HepG2 (cell line): ENCODE data around the gene SLC2A10. TPM values are rescaled to one million over a fixed set of nuclear protein-coding genes. Genes with fewer than 3 reads are reported as not detected.

Experiments used
- ATRX ChIP-seq: sonication (generic); formaldehyde crosslinking; IDR thresholded peaks from 2 replicates; pipeline ENCODE4 v1.4.0; 2020; ENCODE audit warnings: missing genetic modification reagents, borderline replicate concordance
- CERS6 ChIP-seq: sonication (generic); formaldehyde crosslinking; IDR thresholded peaks from 2 replicates; pipeline ENCODE4 v1.5.0; 2020; ENCODE audit warnings: missing genetic modification reagents
- FOSL2 ChIP-seq: sonication (generic); formaldehyde crosslinking; IDR thresholded peaks from 2 replicates; pipeline ENCODE4 v1.4.0; 2020; ENCODE audit warnings: missing genetic modification reagents
- GFI1 ChIP-seq: sonication (generic); formaldehyde crosslinking; IDR thresholded peaks from 2 replicates; pipeline ENCODE4 v1.5.0; 2020; ENCODE audit warnings: missing genetic modification reagents, mild to moderate bottlenecking, borderline replicate concordance
- KDM2A ChIP-seq: sonication (generic); formaldehyde crosslinking; IDR thresholded peaks from 2 replicates; pipeline ENCODE4 v1.4.0; 2020; ENCODE audit warnings: low read depth, missing genetic modification reagents, borderline replicate concordance
- KDM3A ChIP-seq: IDR thresholded peaks from 2 replicates; pipeline ENCODE4 v1.6.1; 2018; ENCODE audit warnings: low read depth, missing compliant biosample characterization
- KMT2B ChIP-seq: IDR thresholded peaks from 2 replicates; pipeline ENCODE4 v1.6.1; 2016; ENCODE audit warnings: missing genetic modification reagents, missing compliant biosample characterization
- LRRFIP1 ChIP-seq: sonication (generic); formaldehyde crosslinking; conservative IDR thresholded peaks from 2 replicates; pipeline ENCODE4 v1.4.0; 2020; ENCODE audit warnings: missing genetic modification reagents
- PRMT3 ChIP-seq: sonication (generic); formaldehyde crosslinking; IDR thresholded peaks from 2 replicates; pipeline ENCODE4 v1.8.1; 2022; ENCODE audit warnings: low read depth, mild to moderate bottlenecking, moderate library complexity, missing genetic modification reagents, borderline replicate concordance
- RCOR2 ChIP-seq: IDR thresholded peaks from 2 replicates; pipeline ENCODE4 v1.6.1; 2016; ENCODE audit warnings: missing biosample characterization, missing genetic modification reagents
- TFDP2 ChIP-seq: sonication (generic); formaldehyde crosslinking; IDR thresholded peaks from 2 replicates; pipeline ENCODE4 v1.4.0; 2020; ENCODE audit warnings: missing genetic modification reagents
- ZBTB49 ChIP-seq: sonication (generic); formaldehyde crosslinking; IDR thresholded peaks from 2 replicates; pipeline ENCODE4 v1.4.0; 2020; ENCODE audit warnings: missing genetic modification reagents, borderline replicate concordance
- ZFP36L1 ChIP-seq: sonication (generic); formaldehyde crosslinking; IDR thresholded peaks from 2 replicates; pipeline ENCODE4 v1.8.0; 2022; ENCODE audit warnings: mild to moderate bottlenecking, missing genetic modification reagents, moderate library complexity
- ZNF10 ChIP-seq: sonication (generic); formaldehyde crosslinking; IDR thresholded peaks from 2 replicates; pipeline ENCODE4 v1.4.0; 2020; ENCODE audit warnings: mild to moderate bottlenecking, low read depth, missing genetic modification reagents, borderline replicate concordance
- ZNF251 ChIP-seq: sonication (generic); formaldehyde crosslinking; IDR thresholded peaks from 2 replicates; pipeline ENCODE4 v1.9.0; 2021; ENCODE audit warnings: mild to moderate bottlenecking, missing genetic modification reagents
- ZNF430 ChIP-seq: sonication (generic); formaldehyde crosslinking; IDR thresholded peaks from 2 replicates; pipeline ENCODE4 v1.9.0; 2021; ENCODE audit warnings: mild to moderate bottlenecking, missing genetic modification reagents
- ZNF564 ChIP-seq: sonication (generic); formaldehyde crosslinking; IDR thresholded peaks from 2 replicates; pipeline ENCODE4 v1.8.1; 2023; ENCODE audit warnings: mild to moderate bottlenecking, missing genetic modification reagents
- ZNF772 ChIP-seq: sonication (generic); formaldehyde crosslinking; IDR thresholded peaks from 2 replicates; pipeline ENCODE4 v1.5.0; 2020; ENCODE audit warnings: mild to moderate bottlenecking, missing genetic modification reagents
- polyA plus RNA-seq, 8 experiments: library from polyadenylated mRNA; depleted of rRNA in 3 of 8; stranded (reverse) in 7 of 8; unstranded in 1 of 8; fragments of >200 nt; fragmentation: Illumina TruSeq in 4 of 8; extraction: Trizol in 4 of 8; gene quantifications; 2 replicates each; pipeline versions ENCODE4 v1.2.1 to v1.2.3, GENCODE V29; 2011 to 2016; ENCODE audit warnings: low read depth in 4 of 8, missing spikeins in 1 of 8, mixed read lengths in 1 of 8; ENCODE audit not compliant: insufficient read depth in 1 of 8
- total RNA-seq, 5 experiments: library from RNA; depleted of rRNA; stranded (reverse); fragments of >200 nt; fragmentation: Illumina TruSeq; extraction: Trizol; gene quantifications; 2 replicates each; pipeline ENCODE4 v1.2.3, GENCODE V29; 2016; ENCODE audit warnings: low read depth in 1 of 5

SLC2A10 gene
- total and polyA plus RNA-seq, 2 of the 13 experiments (the other 11 are each of a cell fraction or from before 2014, with no cell fraction given) = 16.0 to 18.4 TPM

- no peak for TF ChIP-seq ATRX (CRISPR knock-in tag)
- peak; percentile 100 for TF ChIP-seq RCOR2 (CRISPR knock-in tag)
- TF ChIP-seq ZNF251 (CRISPR knock-in tag) = peak; percentile 67; the same call in 1 of the 2 replicates
- peak; percentile 95 for TF ChIP-seq KDM2A (CRISPR knock-in tag)
- TF ChIP-seq ZBTB49 (CRISPR knock-in tag) = peak; percentile 83; the same call in 1 of the 2 replicates
- TF ChIP-seq LRRFIP1 (CRISPR knock-in tag) = no peak
- peak; percentile 90 for TF ChIP-seq TFDP2 (CRISPR knock-in tag)
- TF ChIP-seq FOSL2 (CRISPR knock-in tag) = peak; percentile 96
- TF ChIP-seq ZNF430 (CRISPR knock-in tag) = peak; percentile 97; the same call in 1 of the 2 replicates
- TF ChIP-seq ZNF564 = peak; percentile 94
- TF ChIP-seq GFI1 (CRISPR knock-in tag) = peak; percentile 98
- peak; percentile 99 for TF ChIP-seq KDM3A (CRISPR knock-in tag)
- no peak for TF ChIP-seq ZNF10 (CRISPR knock-in tag)
- 0 out of 2 replicates have a peak, but pooled peaks have one; percentile 17 for TF ChIP-seq PRMT3 (CRISPR knock-in tag)
- TF ChIP-seq KMT2B (CRISPR knock-in tag) = peak; percentile 75
- TF ChIP-seq ZNF772 (CRISPR knock-in tag) = peak; percentile 94; the same call in 1 of the 2 replicates
- TF ChIP-seq CERS6 = no peak
- TF ChIP-seq ZFP36L1 (CRISPR knock-in tag) = no peak; the same call in 1 of the 2 replicates
These were observed 42.5 kb upstream of the SLC2A10 start (continued) for GRCh38 chr20:46666818-46667515.
